ENCODE measurements around the gene CENPF.

DNA sequence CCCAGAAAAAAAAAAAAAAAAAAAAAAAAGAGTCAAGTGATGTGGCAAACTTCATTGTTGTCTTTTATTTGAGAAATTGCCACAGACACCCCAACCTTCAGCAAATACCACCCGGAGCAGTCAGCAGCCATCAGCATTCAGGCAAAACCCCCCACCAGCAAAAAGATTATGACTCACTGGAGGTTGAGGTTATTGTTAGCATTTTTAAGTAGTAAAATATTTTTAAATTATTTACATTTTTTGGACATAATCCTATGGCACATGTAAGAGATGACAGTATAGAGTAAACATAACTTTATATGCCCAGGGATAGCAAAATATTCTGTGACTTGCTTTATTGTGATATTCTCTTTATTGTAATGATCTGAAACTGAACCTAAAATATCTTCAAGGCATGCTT, 95.6 kb downstream of the CENPF start:
- TF ChIP-seq EZH2 (IDR thresholded peaks at IDR 0.05; ENCODE audit: insufficient read depth, poor library complexity, severe bottlenecking), result no peak
- TF ChIP-seq EZH2phosphoT487 (IDR thresholded peaks at IDR 0.05; ENCODE audit: insufficient read depth, low read depth), result no peak

Measured in GM23248 (cell line).